ENCODE measurements around the gene ARMC12. TPM values are rescaled to one million over a fixed set of nuclear protein-coding genes. Genes with fewer than 3 reads are reported as not detected.

Gene ARMC12
- polyA plus RNA-seq, 2 of the 4 experiments (the other 2 are of a cell fraction) = 0.44 to 0.88 TPM

DNA sequence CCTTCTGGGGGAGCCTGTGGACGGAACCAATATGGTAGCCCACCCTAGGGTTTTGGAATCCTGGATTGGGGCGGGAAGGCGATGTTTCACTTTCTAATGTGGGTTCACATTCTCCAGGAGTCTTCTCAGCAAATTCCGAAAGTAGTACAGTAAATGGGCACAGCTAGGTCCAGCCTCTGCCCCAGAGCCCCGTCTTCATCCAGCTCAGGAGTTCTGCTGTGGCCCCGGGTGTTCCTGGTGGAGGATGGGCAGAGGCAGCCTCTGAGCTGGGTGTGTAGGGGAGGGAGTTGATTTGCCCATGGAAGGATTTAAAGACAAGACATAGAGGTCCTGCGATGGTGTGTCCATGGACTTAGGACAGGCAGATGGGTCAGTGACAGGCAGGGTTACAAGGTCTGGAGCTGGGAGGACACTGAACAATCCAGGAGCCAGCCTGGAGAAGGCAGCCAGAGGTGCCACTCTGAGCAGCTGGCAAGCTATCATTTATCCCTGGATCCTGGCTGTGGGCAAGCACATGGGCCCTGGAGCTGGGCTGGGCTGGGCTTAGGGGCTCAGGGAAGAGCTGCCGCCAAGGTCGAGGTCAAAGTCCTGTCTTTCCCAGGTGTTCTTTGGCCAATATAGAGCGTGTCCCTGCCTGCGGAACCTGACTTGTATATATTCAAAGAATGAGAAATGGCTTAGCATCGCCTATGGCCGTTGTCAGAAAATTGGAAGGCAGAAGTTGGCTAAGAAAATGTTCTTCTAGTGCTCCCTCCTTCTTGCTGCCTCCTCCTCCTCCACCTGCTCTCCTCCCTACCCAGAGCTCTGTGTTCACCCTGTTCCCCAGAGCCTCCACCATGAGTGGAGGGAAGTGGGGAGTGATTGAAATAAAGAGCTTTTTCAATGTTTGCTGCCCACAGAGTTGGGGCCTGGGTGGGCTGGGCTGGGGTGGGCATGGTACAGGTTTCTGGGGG is 50.7 kb downstream of the ARMC12 start:
- H3K4me1 ChIP-seq = no peaks in the 10 kb centered on the region
- 0 out of 3 replicates have a peak overlapping the region, but pooled peaks have one; percentile 19 for H3K4me2 ChIP-seq
- ATAC-seq (peak; percentile 53 to 61), FAIRE-seq (no peak), DNase-seq (ENCODE audit: low read depth in 1 of 2, low spot score in 1 of 2) (no peak)
- no peak overlapping the region for H3K27ac ChIP-seq
- POLR2A ChIA-PET = no interaction called here
- no peak overlapping the region for H3K4me3 ChIP-seq
- whole genome bisulfite sequencing (ENCODE audit: missing lambda C conversion rate) = 58% methylated on average over 13 of the region's 13 CpGs
- TF ChIP-seq FOSL2 (IDR thresholded peaks at IDR 0.05) (no peak), FOSL2 (CRISPR knock-in tag; IDR thresholded peaks at IDR 0.05) (no peak), CBX2 (IDR thresholded peaks at IDR 0.05; ENCODE audit: borderline replicate concordance, low read depth) (no peak), FOSB (CRISPR knock-in tag; IDR thresholded peaks at IDR 0.05) (no peak), RARB (CRISPR knock-in tag; IDR thresholded peaks at IDR 0.05) (no peak), TP53 (CRISPR knock-in tag; IDR thresholded peaks at IDR 0.05) (no peak), EP300 (IDR thresholded peaks at IDR 0.05) (no peak), ZSCAN20 (CRISPR knock-in tag; IDR thresholded peaks at IDR 0.05) (no peak), ESRRA (IDR thresholded peaks at IDR 0.05; ENCODE audit: borderline replicate concordance, low read length) (no peak), FOXS1 (CRISPR knock-in tag; IDR thresholded peaks at IDR 0.05) (no peak), SREBF2 (IDR thresholded peaks at IDR 0.05) (no peak)
- TF ChIP-seq, protein P1, sequence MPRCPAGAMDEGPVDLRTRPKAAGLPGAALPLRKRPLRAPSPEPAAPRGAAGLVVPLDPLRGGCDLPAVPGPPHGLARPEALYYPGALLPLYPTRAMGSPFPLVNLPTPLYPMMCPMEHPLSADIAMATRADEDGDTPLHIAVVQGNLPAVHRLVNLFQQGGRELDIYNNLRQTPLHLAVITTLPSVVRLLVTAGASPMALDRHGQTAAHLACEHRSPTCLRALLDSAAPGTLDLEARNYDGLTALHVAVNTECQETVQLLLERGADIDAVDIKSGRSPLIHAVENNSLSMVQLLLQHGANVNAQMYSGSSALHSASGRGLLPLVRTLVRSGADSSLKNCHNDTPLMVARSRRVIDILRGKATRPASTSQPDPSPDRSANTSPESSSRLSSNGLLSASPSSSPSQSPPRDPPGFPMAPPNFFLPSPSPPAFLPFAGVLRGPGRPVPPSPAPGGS (IDR thresholded peaks at IDR 0.05) = no peak
- TF ChIP-seq, protein P2, sequence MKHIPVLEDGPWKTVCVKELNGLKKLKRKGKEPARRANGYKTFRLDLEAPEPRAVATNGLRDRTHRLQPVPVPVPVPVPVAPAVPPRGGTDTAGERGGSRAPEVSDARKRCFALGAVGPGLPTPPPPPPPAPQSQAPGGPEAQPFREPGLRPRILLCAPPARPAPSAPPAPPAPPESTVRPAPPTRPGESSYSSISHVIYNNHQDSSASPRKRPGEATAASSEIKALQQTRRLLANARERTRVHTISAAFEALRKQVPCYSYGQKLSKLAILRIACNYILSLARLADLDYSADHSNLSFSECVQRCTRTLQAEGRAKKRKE (CRISPR knock-in tag; IDR thresholded peaks at IDR 0.05; ENCODE audit: low read depth) = no peak
- TF ChIP-seq, protein P3, sequence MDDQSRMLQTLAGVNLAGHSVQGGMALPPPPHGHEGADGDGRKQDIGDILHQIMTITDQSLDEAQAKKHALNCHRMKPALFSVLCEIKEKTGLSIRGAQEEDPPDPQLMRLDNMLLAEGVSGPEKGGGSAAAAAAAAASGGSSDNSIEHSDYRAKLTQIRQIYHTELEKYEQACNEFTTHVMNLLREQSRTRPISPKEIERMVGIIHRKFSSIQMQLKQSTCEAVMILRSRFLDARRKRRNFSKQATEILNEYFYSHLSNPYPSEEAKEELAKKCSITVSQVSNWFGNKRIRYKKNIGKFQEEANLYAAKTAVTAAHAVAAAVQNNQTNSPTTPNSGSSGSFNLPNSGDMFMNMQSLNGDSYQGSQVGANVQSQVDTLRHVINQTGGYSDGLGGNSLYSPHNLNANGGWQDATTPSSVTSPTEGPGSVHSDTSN (IDR thresholded peaks at IDR 0.05) = no peak
- TF ChIP-seq, protein P4, sequence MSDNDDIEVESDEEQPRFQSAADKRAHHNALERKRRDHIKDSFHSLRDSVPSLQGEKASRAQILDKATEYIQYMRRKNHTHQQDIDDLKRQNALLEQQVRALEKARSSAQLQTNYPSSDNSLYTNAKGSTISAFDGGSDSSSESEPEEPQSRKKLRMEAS (IDR thresholded peaks at IDR 0.05) = no peak
- peaks cover under 1% of the 10 kb centered on the region; the same call in 1 of the 3 replicates for H3K9me3 ChIP-seq
- CTCF ChIA-PET = interaction anchor here (0.5 to 1.5 kb wide), 4 partner anchors 9 to 307 kb away, joined by 3 to 6 read pairs (median 4); partner anchors contain the start of gene CLPS

DNA sequence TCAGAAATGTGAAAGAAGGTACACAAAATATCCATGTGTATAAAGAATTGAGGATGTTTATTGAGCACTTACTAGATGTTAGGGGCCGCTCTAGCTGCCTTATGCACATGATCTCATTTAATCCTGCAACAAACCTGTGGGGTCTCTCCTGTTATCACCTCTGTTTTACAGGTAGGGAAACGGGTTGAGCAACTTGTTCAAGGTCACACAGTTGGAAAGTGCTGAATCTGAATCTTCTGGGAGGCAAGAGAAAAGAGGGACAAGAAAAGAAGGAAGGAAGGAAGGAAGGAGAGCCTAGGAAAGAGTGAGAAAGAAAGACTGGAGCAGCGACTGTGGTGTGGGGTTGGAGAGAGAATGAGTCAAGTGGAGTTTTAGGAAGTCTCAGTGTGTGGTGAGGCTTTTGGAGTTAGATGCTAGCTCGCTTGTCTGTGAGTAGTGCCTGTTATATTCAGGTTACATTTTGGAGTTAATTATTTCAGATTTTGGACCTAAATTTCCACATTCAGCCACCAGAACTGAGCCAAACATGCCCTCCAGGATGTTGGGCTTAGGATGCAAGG is 51.7 kb downstream of the ARMC12 start:
- ATAC-seq (0 out of 6 replicates have a peak, but pooled peaks of 1 of the 2 experiments have one; percentile 27), DNase-seq (ENCODE audit: low read depth in 1 of 2, low spot score in 1 of 2) (no peak), FAIRE-seq (no peak)
- POLR2A ChIA-PET = no interaction called here
- no peak overlapping the region for H3K4me2 ChIP-seq
- no peak overlapping the region for H3K4me3 ChIP-seq
- no peaks in the 10 kb centered on the region for H3K4me1 ChIP-seq
- CTCF ChIA-PET = interaction anchor here (1.4 kb wide), 1 partner anchor 306 kb away, joined by 3 read pairs; no protein-coding TSS in a partner anchor
- no peak for TF ChIP-seq KDM5A (IDR thresholded peaks at IDR 0.05)
- WGBS (ENCODE audit: missing lambda C conversion rate) = 29% methylated on average over 4 of the region's 4 CpGs
- H3K9me3 ChIP-seq = peaks cover 3% of the 10 kb centered on the region; the same call in 1 of the 3 replicates
- no peak overlapping the region for H3K27ac ChIP-seq

DNA sequence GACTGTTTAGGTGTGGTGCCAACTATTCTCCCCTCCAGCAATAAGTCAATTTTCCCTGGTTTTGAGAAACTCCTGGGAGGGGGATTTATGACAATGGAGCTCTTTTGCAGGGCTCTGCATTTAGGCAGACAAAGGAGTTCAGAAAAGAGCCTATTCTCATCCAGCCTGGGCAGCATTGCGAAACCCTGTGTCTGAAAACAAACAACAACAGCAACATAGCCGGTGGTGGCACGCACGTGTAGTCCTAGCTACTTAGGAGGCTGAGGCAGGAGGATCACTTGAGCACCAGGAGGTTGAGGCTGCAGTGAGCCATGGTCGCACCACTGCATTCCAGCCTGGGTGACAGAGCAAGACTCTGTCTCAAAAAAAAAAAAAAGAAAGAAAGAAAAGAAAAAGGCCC is 53.9 kb downstream of the ARMC12 start:
- no peak for DNase-seq (ENCODE audit: low read depth in 1 of 2, low spot score in 1 of 2)
- Histone ChIP-seq H3K4me3 (no peak overlapping the region), H3K9me3 (peaks cover 3% of the 10 kb centered on the region; the same call in 1 of the 3 replicates), H3K4me2 (no peak overlapping the region), H3K4me1 (no peaks in the 10 kb centered on the region), H3K27ac (no peak overlapping the region)
- ChIA-PET POLR2A (no interaction called here), CTCF (interaction anchor here (0.5 kb wide), 1 partner anchor 70 kb away, joined by 3 read pairs; no protein-coding TSS in a partner anchor)
- no peak for FAIRE-seq
- no peak for ATAC-seq
- 45% methylated on average over 5 of the region's 5 CpGs for WGBS (ENCODE audit: missing lambda C conversion rate)
- TF ChIP-seq, protein P5, sequence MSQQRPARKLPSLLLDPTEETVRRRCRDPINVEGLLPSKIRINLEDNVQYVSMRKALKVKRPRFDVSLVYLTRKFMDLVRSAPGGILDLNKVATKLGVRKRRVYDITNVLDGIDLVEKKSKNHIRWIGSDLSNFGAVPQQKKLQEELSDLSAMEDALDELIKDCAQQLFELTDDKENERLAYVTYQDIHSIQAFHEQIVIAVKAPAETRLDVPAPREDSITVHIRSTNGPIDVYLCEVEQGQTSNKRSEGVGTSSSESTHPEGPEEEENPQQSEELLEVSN (IDR thresholded peaks at IDR 0.05; ENCODE audit: borderline replicate concordance, low read depth) = no peak
- TF ChIP-seq CEBPB (IDR thresholded peaks at IDR 0.05) = peak; percentile 32 to 59; a peak in 2 of 4 replicates
- TF ChIP-seq NR3C1 (IDR thresholded peaks at IDR 0.05) = no peak
- no peak for TF ChIP-seq FOSL2 (IDR thresholded peaks at IDR 0.05)
- TF ChIP-seq FOSL2 (CRISPR knock-in tag; IDR thresholded peaks at IDR 0.05) = no peak

All from A549 (cell line).